HepG2 (cell line): ENCODE results near the gene TRPT1. TPM values are rescaled to one million over a fixed set of nuclear protein-coding genes. Genes with fewer than 3 reads are reported as not detected.

Experiments
- ADNP ChIP-seq: sonication (generic); formaldehyde crosslinking; IDR thresholded peaks from 2 replicates; pipeline ENCODE4 v1.4.0; 2020; ENCODE audit warnings: missing genetic modification reagents
- AGO1 ChIP-seq: fragments of 200-400 bp; formaldehyde crosslinking; IDR thresholded peaks from 2 replicates; pipeline ENCODE4 v1.6.1; 2017; ENCODE audit warnings: mild to moderate bottlenecking, low read depth, low read length, moderate library complexity; ENCODE audit not compliant: poor library complexity, severe bottlenecking
- CCAR2 ChIP-seq: fragments of 200-400 bp; formaldehyde crosslinking; optimal IDR thresholded peaks from 2 replicates; pipeline ENCODE3; 2018; ENCODE audit warnings: low read depth, mild to moderate bottlenecking, low read length, moderate library complexity
- CREM ChIP-seq, 2 experiments: sonication (generic) in 1 of 2; formaldehyde crosslinking in 1 of 2; IDR thresholded peaks; 2 replicates each; pipeline versions ENCODE4 v1.4.0 to v1.6.1; 2016 to 2020; ENCODE audit warnings: antibody characterized with exemption in 1 of 2, mild to moderate bottlenecking in 1 of 2, missing genetic modification reagents in 1 of 2
- ETV6 ChIP-seq: sonication (generic); formaldehyde crosslinking; conservative IDR thresholded peaks from 2 replicates; pipeline ENCODE4 v1.4.0; 2020; ENCODE audit warnings: missing genetic modification reagents
- GLI4 ChIP-seq: sonication (generic); formaldehyde crosslinking; IDR thresholded peaks from 2 replicates; pipeline ENCODE4 v1.5.1; 2020; ENCODE audit warnings: missing genetic modification reagents, mild to moderate bottlenecking, moderate library complexity, borderline replicate concordance
- HCFC1 ChIP-seq: fragments of 150-350 bp; IDR thresholded peaks from 2 replicates; pipeline ENCODE4 v1.6.1; 2014; ENCODE audit warnings: low read depth, low read length
- HNF4G ChIP-seq, 2 experiments: sonication (generic) in 1 of 2; formaldehyde crosslinking in 1 of 2; IDR thresholded peaks; 2 replicates each; pipeline versions ENCODE4 v1.4.0 to v1.6.1; 2011 to 2020; ENCODE audit warnings: borderline replicate concordance in 2 of 2, low read depth in 2 of 2, mild to moderate bottlenecking in 2 of 2, low read length in 1 of 2, missing genetic modification reagents in 1 of 2, moderate library complexity in 1 of 2
- JUN ChIP-seq: sonication (generic); formaldehyde crosslinking; IDR thresholded peaks from 2 replicates; pipeline ENCODE4 v1.4.0; 2020; ENCODE audit warnings: mild to moderate bottlenecking, missing genetic modification reagents
- NR2F2 ChIP-seq: IDR thresholded peaks from 2 replicates; pipeline ENCODE4 v1.6.1; 2012; ENCODE audit warnings: low read depth, inconsistent platforms, borderline replicate concordance
- PAWR ChIP-seq: sonication (generic); formaldehyde crosslinking; IDR thresholded peaks from 2 replicates; pipeline ENCODE4 v1.4.0; 2020; ENCODE audit warnings: missing genetic modification reagents, mild to moderate bottlenecking, borderline replicate concordance
- RBFOX2 ChIP-seq: fragments of 200-400 bp; formaldehyde crosslinking; IDR thresholded peaks from 2 replicates; pipeline ENCODE4 v1.6.1; 2017; ENCODE audit warnings: low read depth, mild to moderate bottlenecking, low read length
- RXRB ChIP-seq: IDR thresholded peaks from 2 replicates; pipeline ENCODE4 v1.6.1; 2016; ENCODE audit warnings: borderline replicate concordance, missing genetic modification reagents, missing compliant biosample characterization
- SKI ChIP-seq: fragments of 450-650 bp; IDR thresholded peaks from one replicate; pipeline ENCODE4 v1.6.1; 2018; ENCODE audit warnings: mild to moderate bottlenecking; ENCODE audit not compliant: partially characterized antibody
- TEAD3 ChIP-seq: optimal IDR thresholded peaks from 2 replicates; pipeline ENCODE3; 2016; ENCODE audit warnings: borderline replicate concordance
- ZNF432 ChIP-seq: sonication (generic); formaldehyde crosslinking; IDR thresholded peaks from 2 replicates; pipeline ENCODE4 v1.5.0; 2020; ENCODE audit warnings: missing genetic modification reagents, mild to moderate bottlenecking, borderline replicate concordance
- ZNF678 ChIP-seq: sonication (generic); formaldehyde crosslinking; IDR thresholded peaks from 2 replicates; pipeline ENCODE4 v1.4.0; 2020; ENCODE audit warnings: mild to moderate bottlenecking, missing genetic modification reagents
- ZNF709 ChIP-seq: sonication (generic); formaldehyde crosslinking; IDR thresholded peaks from 2 replicates; pipeline ENCODE4 v1.5.0; 2020; ENCODE audit warnings: mild to moderate bottlenecking, missing genetic modification reagents
- polyA plus RNA-seq, 8 experiments: library from polyadenylated mRNA; depleted of rRNA in 3 of 8; stranded (reverse) in 7 of 8; unstranded in 1 of 8; fragments of >200 nt; fragmentation: Illumina TruSeq in 4 of 8; extraction: Trizol in 4 of 8; gene quantifications; 2 replicates each; pipeline versions ENCODE4 v1.2.1 to v1.2.3, GENCODE V29; 2011 to 2016; ENCODE audit warnings: low read depth in 4 of 8, missing spikeins in 1 of 8, mixed read lengths in 1 of 8; ENCODE audit not compliant: insufficient read depth in 1 of 8
- total RNA-seq, 5 experiments: library from RNA; depleted of rRNA; stranded (reverse); fragments of >200 nt; fragmentation: Illumina TruSeq; extraction: Trizol; gene quantifications; 2 replicates each; pipeline ENCODE4 v1.2.3, GENCODE V29; 2016; ENCODE audit warnings: low read depth in 1 of 5
- TF ChIP-seq, protein P1 (sequence below): sonication (generic); formaldehyde crosslinking; IDR thresholded peaks from 2 replicates; pipeline ENCODE4 v1.4.0; 2020; ENCODE audit warnings: missing genetic modification reagents, borderline replicate concordance
- TF ChIP-seq, protein P2 (sequence below): IDR thresholded peaks from 2 replicates; pipeline ENCODE4 v1.6.1; 2016
- TF ChIP-seq, protein P3 (sequence below): sonication (generic); formaldehyde crosslinking; conservative IDR thresholded peaks from 2 replicates; pipeline ENCODE4 v1.4.0; 2020; ENCODE audit warnings: missing genetic modification reagents
- TF ChIP-seq, protein P4 (sequence below): sonication (generic); formaldehyde crosslinking; IDR thresholded peaks from 2 replicates; pipeline ENCODE4 v1.5.0; 2020; ENCODE audit warnings: missing genetic modification reagents
- TF ChIP-seq, protein P5 (sequence below): sonication (generic); formaldehyde crosslinking; IDR thresholded peaks from 2 replicates; pipeline ENCODE4 v1.4.0; 2020; ENCODE audit warnings: missing genetic modification reagents, borderline replicate concordance

Gene TRPT1
- total and polyA plus RNA-seq, 2 of the 13 experiments (the other 11 are each of a cell fraction or from before 2014, with no cell fraction given), result 24.8 to 40.7 TPM

DNA sequence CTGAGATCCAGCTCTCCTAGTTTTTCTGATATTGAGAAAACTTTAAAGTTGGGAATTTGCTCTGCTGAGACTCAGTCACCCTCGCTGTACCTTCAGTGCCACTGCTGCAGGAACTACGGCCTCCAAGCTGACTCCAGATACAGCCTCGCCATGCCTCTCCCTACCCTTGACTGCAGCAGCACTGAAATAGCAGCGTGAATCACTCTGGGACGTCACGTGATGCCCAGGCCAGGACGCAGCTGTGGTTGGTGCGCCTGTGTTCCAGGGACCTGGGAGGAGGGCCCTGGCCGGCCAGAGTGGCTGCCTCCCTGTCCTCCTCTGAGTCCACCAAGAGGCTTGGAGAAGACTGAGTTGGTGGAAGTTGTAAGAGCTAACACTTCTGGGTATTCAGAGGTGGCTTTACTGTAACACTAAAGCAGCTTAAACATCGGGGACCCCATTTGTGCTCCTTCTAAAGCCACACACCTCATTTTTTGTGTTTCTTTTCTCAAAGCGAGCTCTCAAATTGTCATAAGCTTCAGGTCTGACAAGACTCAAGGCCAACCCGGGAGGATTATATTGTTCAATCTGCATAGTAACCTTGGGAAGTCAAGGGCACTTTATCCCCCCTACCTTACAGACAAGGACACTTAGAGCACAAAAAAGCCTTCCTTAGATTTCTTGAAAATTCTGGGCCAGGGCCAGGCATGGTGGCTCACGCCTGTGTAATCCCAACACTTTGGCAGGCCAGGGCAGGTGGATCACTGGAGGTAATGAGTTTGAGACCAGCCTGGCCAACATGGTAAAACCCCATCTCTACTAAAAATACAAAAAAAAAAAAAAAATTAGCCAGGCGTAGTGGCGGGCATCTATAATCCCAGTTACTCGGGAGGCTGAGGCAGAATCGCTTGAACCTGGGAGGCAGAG is 44.2 kb downstream of the TRPT1 start (continued):
- TF ChIP-seq HNF4G (IDR thresholded peaks at IDR 0.05; ENCODE audit: borderline replicate concordance, low read depth, low read length) (no peak), HNF4G (CRISPR knock-in tag; IDR thresholded peaks at IDR 0.05; ENCODE audit: borderline replicate concordance, low read depth) (no peak), ZNF709 (CRISPR knock-in tag) (no peak), JUN (CRISPR knock-in tag) (no peak), HCFC1 (no peak), CCAR2 (no peak), AGO1 (no peak), ETV6 (CRISPR knock-in tag) (no peak), ADNP (CRISPR knock-in tag) (no peak), RXRB (CRISPR knock-in tag) (peak; percentile 26; the same call in 1 of the 2 replicates), PAWR (CRISPR knock-in tag) (no peak), NR2F2 (no peak), ZNF678 (CRISPR knock-in tag) (no peak), RBFOX2 (no peak), CREM (IDR thresholded peaks at IDR 0.05) (no peak), CREM (CRISPR knock-in tag; IDR thresholded peaks at IDR 0.05) (no peak), ZNF432 (CRISPR knock-in tag) (no peak), SKI (no peak), GLI4 (CRISPR knock-in tag) (no peak; the same call in 1 of the 2 replicates), TEAD3 (CRISPR knock-in tag) (peak; percentile 52)
- TF ChIP-seq, protein P1, sequence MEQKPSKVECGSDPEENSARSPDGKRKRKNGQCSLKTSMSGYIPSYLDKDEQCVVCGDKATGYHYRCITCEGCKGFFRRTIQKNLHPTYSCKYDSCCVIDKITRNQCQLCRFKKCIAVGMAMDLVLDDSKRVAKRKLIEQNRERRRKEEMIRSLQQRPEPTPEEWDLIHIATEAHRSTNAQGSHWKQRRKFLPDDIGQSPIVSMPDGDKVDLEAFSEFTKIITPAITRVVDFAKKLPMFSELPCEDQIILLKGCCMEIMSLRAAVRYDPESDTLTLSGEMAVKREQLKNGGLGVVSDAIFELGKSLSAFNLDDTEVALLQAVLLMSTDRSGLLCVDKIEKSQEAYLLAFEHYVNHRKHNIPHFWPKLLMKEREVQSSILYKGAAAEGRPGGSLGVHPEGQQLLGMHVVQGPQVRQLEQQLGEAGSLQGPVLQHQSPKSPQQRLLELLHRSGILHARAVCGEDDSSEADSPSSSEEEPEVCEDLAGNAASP (CRISPR knock-in tag), result no peak
- TF ChIP-seq, protein P2, sequence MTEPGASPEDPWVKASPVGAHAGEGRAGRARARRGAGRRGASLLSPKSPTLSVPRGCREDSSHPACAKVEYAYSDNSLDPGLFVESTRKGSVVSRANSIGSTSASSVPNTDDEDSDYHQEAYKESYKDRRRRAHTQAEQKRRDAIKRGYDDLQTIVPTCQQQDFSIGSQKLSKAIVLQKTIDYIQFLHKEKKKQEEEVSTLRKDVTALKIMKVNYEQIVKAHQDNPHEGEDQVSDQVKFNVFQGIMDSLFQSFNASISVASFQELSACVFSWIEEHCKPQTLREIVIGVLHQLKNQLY (CRISPR knock-in tag), result no peak
- TF ChIP-seq, protein P3, sequence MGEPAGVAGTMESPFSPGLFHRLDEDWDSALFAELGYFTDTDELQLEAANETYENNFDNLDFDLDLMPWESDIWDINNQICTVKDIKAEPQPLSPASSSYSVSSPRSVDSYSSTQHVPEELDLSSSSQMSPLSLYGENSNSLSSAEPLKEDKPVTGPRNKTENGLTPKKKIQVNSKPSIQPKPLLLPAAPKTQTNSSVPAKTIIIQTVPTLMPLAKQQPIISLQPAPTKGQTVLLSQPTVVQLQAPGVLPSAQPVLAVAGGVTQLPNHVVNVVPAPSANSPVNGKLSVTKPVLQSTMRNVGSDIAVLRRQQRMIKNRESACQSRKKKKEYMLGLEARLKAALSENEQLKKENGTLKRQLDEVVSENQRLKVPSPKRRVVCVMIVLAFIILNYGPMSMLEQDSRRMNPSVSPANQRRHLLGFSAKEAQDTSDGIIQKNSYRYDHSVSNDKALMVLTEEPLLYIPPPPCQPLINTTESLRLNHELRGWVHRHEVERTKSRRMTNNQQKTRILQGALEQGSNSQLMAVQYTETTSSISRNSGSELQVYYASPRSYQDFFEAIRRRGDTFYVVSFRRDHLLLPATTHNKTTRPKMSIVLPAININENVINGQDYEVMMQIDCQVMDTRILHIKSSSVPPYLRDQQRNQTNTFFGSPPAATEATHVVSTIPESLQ (CRISPR knock-in tag), result no peak
- TF ChIP-seq, protein P4, sequence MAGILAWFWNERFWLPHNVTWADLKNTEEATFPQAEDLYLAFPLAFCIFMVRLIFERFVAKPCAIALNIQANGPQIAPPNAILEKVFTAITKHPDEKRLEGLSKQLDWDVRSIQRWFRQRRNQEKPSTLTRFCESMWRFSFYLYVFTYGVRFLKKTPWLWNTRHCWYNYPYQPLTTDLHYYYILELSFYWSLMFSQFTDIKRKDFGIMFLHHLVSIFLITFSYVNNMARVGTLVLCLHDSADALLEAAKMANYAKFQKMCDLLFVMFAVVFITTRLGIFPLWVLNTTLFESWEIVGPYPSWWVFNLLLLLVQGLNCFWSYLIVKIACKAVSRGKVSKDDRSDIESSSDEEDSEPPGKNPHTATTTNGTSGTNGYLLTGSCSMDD, result no peak
- TF ChIP-seq, protein P5, sequence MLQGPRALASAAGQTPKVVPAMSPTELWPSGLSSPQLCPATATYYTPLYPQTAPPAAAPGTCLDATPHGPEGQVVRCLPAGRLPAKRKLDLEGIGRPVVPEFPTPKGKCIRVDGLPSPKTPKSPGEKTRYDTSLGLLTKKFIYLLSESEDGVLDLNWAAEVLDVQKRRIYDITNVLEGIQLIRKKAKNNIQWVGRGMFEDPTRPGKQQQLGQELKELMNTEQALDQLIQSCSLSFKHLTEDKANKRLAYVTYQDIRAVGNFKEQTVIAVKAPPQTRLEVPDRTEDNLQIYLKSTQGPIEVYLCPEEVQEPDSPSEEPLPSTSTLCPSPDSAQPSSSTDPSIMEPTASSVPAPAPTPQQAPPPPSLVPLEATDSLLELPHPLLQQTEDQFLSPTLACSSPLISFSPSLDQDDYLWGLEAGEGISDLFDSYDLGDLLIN, result no peak
